HG02840 (cell line): ENCODE data around the gene LRRC4.

Source experiments
- ATAC-seq: cut with Tn5 transposase; IDR thresholded peaks from one replicate; pipeline ENCODE4 v1.9.1; 2021; ENCODE audit warnings: mild to moderate bottlenecking, moderate library complexity, moderate number of reproducible peaks; ENCODE audit not compliant: unreplicated experiment, low FRiP score

Gene LRRC4

GRCh38 chr7:127981965-127982364, 49.3 kb downstream of the LRRC4 start:
- ATAC-seq: no peak

DNA sequence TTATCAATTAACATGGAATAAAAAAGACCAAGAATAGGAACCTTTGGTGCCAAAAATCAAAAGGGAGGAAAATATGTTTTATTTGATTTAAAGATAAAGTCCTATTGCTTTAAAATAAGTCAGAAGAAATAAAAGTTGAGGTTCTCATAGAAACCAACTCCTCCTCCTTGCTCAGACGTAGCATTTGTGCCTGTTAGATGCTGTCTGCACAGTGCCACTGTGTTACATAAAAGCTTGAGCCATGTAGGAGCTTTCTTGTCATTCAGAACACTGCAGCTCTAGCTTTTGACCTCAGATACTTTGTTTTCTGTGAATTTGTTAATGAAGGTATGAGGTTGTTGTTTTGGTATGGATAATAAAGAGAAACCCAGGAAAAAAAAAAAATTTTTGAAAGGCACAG, 50.3 kb downstream of the LRRC4 start:
- no peak for ATAC-seq

- ATAC-seq: no peak
Measured at GRCh38 chr7:127979728-127980126, 51.5 kb downstream of the LRRC4 start.

- ATAC-seq: no peak
Measured at GRCh38 chr7:127979113-127979727, 52.0 kb downstream of the LRRC4 start.

DNA sequence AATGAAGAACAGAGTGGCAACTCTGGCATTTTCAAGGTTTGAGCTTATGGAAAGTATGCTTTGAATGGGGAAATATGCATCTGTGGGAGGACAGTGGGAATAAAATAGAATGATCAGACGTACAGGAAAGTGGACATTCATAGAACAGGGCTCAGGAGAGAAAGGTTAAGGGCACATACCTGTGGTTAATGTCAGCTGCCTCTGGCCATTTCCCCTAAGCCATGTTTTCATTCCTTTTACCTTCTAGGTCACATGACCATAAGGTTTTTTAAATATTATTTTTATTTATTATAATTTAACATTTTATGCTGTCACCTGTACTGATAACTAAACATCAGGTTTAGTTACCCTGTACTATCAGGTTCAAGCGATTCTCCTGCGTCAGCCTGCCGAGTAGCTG, 52.8 kb downstream of the LRRC4 start:
- ATAC-seq: no peak
